GM18508 (cell line): Measurements from ENCODE around the gene C1QB.
"Not testable (repeated sequence)": the region's sequence is repeated elsewhere in the genome, so short reads cannot be mapped to it uniquely, and the experiment has no call there.

Source experiments
- ATAC-seq: cut with Tn5 transposase; IDR thresholded peaks from one replicate; pipeline ENCODE4 v1.9.1; 2021; ENCODE audit warnings: moderate number of reproducible peaks; ENCODE audit not compliant: insufficient read depth, unreplicated experiment

C1QB gene

DNA sequence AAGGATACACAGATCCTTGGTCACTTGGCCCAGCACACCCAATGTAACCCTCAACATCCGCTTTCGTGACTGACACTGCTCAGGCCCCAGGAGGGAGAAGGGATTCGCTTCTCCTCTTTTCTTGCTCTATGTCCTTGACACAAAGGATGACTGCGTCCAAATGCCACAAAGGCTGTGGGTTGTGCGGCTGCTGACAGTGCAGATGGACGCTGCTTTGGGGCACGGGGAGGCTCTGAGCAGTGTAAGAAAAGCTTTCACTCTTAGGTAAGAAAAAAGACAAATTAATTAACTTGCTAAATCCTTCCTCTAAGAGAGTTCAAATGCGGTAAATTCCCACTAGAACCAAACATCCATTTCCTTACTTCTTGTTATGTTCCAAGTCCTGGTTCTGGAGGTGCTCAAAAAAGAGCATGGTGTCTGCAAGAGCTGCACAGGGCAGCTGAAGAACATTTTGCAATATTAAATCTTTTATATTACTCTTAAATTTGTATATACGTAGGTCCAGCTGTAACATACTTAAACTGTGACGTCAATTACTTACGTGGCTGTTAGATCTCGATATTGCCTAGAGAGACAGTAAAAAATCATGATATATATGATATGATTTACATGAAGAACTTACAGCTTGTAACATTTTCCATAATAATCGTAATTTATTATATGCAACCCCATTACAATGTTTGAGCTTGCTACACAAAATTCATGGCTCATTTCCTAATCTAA is 38.2 kb downstream of the C1QB start:
- no peak for ATAC-seq

DNA sequence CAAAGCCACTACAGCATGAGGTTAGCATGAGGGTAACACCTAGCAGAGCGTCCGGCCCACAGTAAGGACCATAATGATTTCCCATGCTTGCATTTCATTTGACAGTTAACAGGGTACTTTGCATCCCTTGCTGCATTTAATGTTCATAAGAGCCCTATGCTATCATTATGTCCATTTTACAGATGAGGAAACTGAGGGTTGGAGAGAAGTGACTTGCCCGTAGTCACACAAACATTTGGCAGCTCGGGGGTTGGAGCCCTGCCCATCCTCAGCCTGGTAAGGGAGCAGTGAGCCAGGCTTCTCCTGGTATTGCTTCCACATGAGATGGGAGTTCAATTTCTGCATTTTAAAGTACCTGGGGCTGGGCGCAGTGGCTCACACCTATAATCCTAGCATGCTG is 41.1 kb downstream of the C1QB start:
- no peak for ATAC-seq

DNA sequence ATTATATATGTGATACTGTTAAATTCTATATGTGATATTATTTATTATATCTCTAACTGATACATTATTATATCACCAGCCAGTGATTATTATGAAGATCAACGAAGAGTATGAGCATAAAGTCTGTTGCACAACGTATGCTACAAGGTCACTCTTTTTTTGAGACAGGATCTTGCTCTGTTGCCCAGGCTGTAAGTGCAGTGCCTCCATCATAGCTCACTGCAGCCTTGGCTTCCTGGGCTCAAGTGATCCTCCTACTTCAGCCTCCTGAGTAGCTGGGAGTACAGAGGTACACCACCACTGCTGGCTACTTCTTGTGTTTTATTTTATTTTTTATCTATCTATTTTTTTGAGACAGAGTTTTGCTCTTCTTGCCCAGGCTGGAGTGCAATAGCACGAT is 43.6 kb downstream of the C1QB start:
- ATAC-seq = no peak

DNA sequence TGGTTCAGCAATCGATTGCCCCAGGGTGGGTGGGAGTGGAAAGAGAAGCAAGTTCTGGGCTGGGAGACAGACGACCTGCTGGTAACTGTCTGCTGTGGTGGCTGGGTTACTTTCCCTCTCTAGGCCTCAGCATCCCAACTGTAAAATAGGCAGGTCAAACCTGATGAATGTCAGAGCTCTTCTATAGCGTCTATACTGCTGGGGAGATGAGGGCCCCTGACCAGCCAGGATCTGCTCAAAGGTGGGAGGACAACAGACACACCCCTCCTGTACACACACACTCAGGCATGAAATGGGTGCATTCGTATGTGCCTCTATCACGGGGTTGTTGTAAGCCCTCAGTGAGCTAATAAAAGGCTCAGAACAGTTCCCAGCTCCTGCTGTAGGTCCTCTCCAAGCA is 44.9 kb downstream of the C1QB start:
- no peak for ATAC-seq

DNA sequence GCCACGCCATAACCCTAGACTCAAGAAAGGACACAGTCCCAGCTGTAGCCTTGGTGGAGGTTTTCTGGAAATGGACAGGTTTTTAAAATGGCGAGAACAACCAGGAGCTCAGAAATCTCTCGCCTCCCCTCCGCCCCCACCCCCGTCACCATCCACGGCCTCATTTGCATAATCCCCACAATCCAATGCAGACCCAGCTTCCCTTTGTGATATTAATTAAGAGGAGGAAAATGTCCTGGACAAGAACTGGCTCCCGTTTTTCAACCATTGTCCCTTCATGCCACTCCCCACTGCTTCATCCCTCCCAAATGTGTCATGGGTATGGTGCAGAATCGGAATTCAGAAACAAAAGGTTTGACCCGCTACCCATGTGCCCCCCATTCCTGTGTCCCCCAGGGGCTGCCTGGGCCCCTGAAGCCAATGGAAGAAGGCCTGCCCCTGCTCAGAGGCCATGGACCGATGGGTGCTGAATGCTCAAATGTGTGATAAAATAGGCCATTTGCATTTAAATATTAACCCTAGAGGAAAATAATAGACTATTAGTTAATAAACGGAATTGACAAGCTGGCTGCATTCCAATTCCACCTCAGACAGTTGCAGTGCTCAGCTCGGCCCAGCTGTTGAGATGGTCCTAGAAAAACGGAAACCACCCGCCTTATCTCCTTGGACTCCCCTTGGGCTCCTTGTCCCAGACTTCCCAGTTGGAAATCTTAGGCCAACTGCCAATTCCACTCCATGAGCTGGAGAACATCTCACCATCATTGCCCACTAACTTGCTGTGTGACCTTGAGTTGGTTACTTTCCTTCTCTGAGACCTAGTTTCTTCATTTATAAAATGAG is 46.9 kb downstream of the C1QB start:
- no peak for ATAC-seq

GRCh38 chr1:22702296-22703085 is 49.5 kb downstream of the C1QB start:
- no peak for ATAC-seq

DNA sequence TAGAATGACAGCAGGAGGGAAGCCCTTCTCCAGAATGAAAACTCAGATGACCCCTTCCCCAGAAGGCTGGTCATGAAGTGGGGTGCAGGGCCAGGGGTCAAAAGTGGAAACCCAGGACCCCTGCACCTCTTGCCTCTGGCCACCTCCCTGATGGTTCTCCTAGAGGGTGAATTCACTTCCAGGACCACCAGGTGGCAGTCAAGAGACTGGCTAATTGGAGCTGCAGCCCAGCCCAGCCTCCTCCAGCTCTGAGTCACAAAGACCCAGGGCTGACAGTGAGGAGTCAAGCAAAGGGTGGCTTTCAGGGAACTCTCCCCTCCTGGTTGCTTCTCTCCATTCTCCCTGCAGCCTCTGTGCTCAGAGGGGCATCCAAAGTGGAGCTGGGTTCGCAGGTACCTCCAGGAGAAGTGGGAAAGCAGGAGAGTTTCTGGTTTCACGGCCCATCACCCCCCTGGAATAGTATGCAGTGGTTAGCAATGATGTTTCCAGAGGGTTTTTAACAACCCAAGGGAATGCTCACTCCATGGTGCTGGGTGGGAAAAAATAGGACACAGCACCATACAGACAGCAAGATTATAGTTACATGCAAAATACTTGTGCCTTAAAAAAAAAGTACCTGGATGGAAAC is 51.5 kb downstream of the C1QB start:
- ATAC-seq = no peak

GRCh38 chr1:22705586-22705985 is 52.5 kb downstream of the C1QB start:
- no peak for ATAC-seq

- not testable (repeated sequence) for ATAC-seq
These were observed 53.1 kb downstream of the C1QB start for GRCh38 chr1:22706100-22706499.

DNA sequence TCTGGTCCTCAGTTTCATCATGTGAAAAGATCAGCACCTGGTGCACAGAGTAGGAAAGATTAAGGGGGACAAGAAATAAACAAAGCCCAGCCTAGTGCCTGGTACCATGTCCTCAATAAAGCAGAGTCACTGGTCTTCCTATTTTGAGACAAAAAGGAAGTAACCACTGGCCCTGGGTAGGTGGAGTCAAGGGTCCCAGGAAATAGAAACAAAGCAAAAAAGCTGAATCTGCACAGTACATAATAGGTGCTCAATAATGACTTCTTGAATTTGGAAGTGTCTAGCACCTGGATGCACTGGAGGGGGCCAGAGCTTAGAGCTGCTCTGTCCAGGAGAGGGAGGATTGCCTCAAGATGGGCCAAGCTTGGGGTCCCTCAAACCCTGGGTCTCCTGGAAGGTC is 55.7 kb downstream of the C1QB start:
- no peak for ATAC-seq

- ATAC-seq = no peak
These were observed 56.2 kb downstream of the C1QB start for GRCh38 chr1:22709227-22709626.

DNA sequence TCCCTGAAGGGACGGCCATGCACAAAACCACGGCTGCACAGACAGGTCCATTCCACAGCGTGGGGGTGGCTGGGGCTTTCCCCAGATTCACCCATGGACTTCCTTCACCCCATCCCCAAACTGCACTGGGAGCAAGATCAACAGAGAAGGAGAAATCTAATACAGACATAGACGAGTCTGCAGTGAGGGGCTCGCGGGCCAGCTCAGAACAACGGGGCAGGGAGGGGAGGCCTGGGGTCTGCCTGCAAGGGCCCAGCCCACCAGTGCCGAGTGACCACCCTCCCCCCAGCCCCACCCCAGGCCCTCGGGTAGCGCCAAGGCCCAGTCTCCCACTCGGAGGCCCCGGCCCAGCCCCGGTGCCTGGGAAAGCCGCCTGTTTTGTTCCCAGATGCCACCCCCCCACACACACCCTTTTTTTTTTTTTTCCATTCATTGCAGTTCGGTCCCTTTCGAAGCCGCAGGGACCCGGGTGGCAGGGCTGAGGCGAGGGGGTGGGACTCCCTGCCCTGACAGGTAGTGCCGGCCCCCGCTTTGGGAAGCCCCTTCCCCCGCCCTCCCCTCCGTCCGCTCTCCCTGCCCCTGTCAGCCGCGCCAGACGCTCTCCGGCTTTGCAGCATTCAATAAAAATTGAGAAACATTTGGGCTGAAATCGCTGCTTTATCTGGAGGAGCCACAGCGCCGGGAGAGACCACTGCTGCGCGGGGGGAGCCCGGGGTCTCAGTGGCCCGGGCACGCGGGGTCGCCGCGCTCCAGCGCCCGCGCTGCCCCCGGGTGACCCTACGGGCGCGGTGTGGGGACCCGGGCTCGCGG is 57.1 kb downstream of the C1QB start:
- no peak for ATAC-seq

DNA sequence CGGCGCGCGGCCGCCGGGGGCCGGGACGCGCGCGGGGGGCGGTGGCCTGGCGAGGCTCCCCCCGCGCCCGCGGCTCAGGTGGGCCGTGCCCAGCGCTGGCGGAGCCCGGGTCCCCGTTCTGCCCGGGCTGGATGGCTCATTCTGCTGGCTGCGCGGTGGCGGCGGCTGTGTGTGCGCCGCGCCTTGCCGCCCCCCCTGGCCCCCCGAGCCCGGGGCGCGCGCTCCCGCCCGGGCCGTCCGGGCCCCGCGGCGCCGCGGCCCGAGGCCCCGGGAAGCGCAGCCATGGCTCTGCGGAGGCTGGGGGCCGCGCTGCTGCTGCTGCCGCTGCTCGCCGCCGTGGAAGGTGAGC is 57.6 kb downstream of the C1QB start, which contains the start of gene EPHB2:
TSS of gene EPHB2 (plus strand) at position 139 of the 349 bp plus-strand sequence. CDS start at position 283, 144 bp downstream.
- no peak for ATAC-seq

DNA sequence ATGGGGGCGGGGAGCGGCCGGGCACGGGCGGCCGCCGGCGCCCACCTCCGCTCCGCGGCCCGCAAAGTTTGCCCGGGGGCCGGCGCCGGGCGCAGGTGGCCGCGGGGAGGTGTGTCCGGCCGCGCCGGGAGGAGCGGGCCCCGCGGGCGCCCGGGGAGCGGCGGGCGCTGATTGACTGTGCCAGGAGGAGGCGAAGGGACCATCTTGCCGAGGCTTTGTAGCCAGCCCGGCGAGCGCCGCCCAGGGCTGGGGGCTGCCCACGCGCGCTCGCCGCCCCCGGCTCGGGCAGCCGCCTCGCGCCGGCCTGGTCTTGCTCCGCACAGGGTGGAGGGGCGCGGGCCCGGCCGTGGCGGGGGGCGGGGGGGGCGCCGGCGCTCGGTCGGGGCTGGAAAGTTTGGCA is 58.0 kb downstream of the C1QB start:
- no peak for ATAC-seq
